RWPE2 (cell line): ENCODE measurements around the gene INPP5F.

ENCODE experiments used
- ATAC-seq: fragments of 200-7000 bp; cut with Tn5 transposase; 3 replicates; pipeline ENCODE4 v1.9.1; 2021; ENCODE audit warnings: low read depth
- DNase-seq: peaks from one replicate; pipeline ENCODE4 v3.0.0-alpha.2; 2020; ENCODE audit warnings: low spot score
- H3K27ac ChIP-seq: fragments of 450-650 bp; 2 replicates; pipeline ENCODE4 v1.5.1; 2017; ENCODE audit warnings: mild to moderate bottlenecking; ENCODE audit not compliant: poor library complexity, severe bottlenecking
- H3K27me3 ChIP-seq: fragments of 250-450 bp; sonication (Bioruptor Pico); 2 replicates; pipeline ENCODE4 v1.5.1; 2021; ENCODE audit warnings: mild to moderate bottlenecking, moderate library complexity; ENCODE audit not compliant: insufficient read depth, poor library complexity, severe bottlenecking
- H3K36me3 ChIP-seq: fragments of 250-450 bp; sonication (Bioruptor Pico); 2 replicates; pipeline ENCODE4 v1.5.1; 2020; ENCODE audit warnings: low read depth, mild to moderate bottlenecking, moderate library complexity
- H3K4me1 ChIP-seq: fragments of 250-450 bp; sonication (Bioruptor Pico); 2 replicates; pipeline ENCODE4 v1.5.1; 2021; ENCODE audit warnings: mild to moderate bottlenecking, moderate library complexity; ENCODE audit not compliant: insufficient read depth, poor library complexity, severe bottlenecking
- H3K4me3 ChIP-seq: fragments of 250-450 bp; sonication (Bioruptor Pico); 2 replicates; pipeline ENCODE4 v1.5.1; 2021; ENCODE audit warnings: mild to moderate bottlenecking, moderate library complexity; ENCODE audit not compliant: severe bottlenecking
- H3K9me3 ChIP-seq: fragments of 250-450 bp; sonication (Bioruptor Pico); 2 replicates; pipeline ENCODE4 v1.5.1; 2021; ENCODE audit warnings: mild to moderate bottlenecking, moderate library complexity; ENCODE audit not compliant: severe bottlenecking
- CTCF ChIP-seq: fragments of 450-650 bp; IDR thresholded peaks from one replicate; pipeline ENCODE4 v1.5.1; 2017; ENCODE audit warnings: mild to moderate bottlenecking, moderate library complexity; ENCODE audit not compliant: poor library complexity, severe bottlenecking

INPP5F gene

GRCh38 chr10:119871881-119872609, 146.2 kb downstream of the INPP5F start:
- peak; percentile 60 for ATAC-seq
- Histone ChIP-seq H3K27me3 (no peaks in the 10 kb centered on the region), H3K4me1 (no peaks in the 10 kb centered on the region), H3K36me3 (peaks cover 4% of the 10 kb centered on the region; the same call in 1 of the 2 replicates), H3K9me3 (no peaks in the 10 kb centered on the region), H3K27ac (peak overlapping the region; percentile 77), H3K4me3 (peak overlapping the region; percentile 99)
- peak; percentile 56 for DNase-seq
- no peak for TF ChIP-seq CTCF

GRCh38 chr10:119872610-119872859, 146.7 kb downstream of the INPP5F start, which contains the start of gene MCMBP:
TSS of gene MCMBP (minus strand) at chr10:119872843. CDS start at chr10:119872584, 259 bp downstream.
- DNase-seq (no peak), ATAC-seq (no peak)
- H3K4me1 ChIP-seq = no peaks in the 10 kb centered on the region
- H3K36me3 ChIP-seq = peaks cover 1% of the 10 kb centered on the region; the same call in 1 of the 2 replicates
- H3K4me3 ChIP-seq = peak within 1 kb of the TSS; percentile 99
- peak within 1 kb of the TSS; percentile 77 for H3K27ac ChIP-seq
- H3K9me3 ChIP-seq = no peaks in the 10 kb centered on the region
- TF ChIP-seq CTCF = no peak
- no peaks in the 10 kb centered on the region for H3K27me3 ChIP-seq

- Histone ChIP-seq H3K27me3 (no peaks in the 10 kb centered on the region), H3K27ac (peak overlapping the region; percentile 77), H3K36me3 (no peaks in the 10 kb centered on the region; the same call in 1 of the 2 replicates), H3K9me3 (no peaks in the 10 kb centered on the region), H3K4me1 (no peaks in the 10 kb centered on the region), H3K4me3 (peak overlapping the region; percentile 99)
- TF ChIP-seq CTCF = no peak
- ATAC-seq = peak; percentile 88
- peak; percentile 82 for DNase-seq
These were observed 147.2 kb downstream of the INPP5F start for GRCh38 chr10:119872860-119873681.

- TF ChIP-seq CTCF = no peak
- Histone ChIP-seq H3K4me1 (no peaks in the 10 kb centered on the region), H3K36me3 (no peaks in the 10 kb centered on the region), H3K9me3 (no peaks in the 10 kb centered on the region), H3K4me3 (no peak overlapping the region), H3K27ac (no peak overlapping the region), H3K27me3 (no peaks in the 10 kb centered on the region)
- no peak for ATAC-seq
- no peak for DNase-seq
These were observed 152.7 kb downstream of the INPP5F start for GRCh38 chr10:119878524-119878923.
